CD4-positive, alpha-beta T cell treated with Interleukin-10 for 1 hour (primary cell): ENCODE measurements around the gene RPS15A.
A peak's percentile ranks its signal among the peaks of the same experiment; 100 is the strongest.

Experiments
- DNase-seq: peaks from one replicate; pipeline ENCODE4 v3.0.0-alpha.2; 2020

RPS15A gene

GRCh38 chr16:18789850-18790706 lies at the start of gene RPS15A:
Gene RPS15A (minus strand): TSS chr16:18790334. CDS start chr16:18789113, 1,221 bp downstream.
- DNase-seq = peak; percentile 96

- no peak for DNase-seq
Measured at GRCh38 chr16:18839555-18839954, 49.4 kb upstream of the RPS15A start.

GRCh38 chr16:18836702-18837101 lies 46.6 kb upstream of the RPS15A start:
- no peak for DNase-seq

- no peak for DNase-seq
Measured at GRCh38 chr16:18834864-18835263, 44.7 kb upstream of the RPS15A start.

- DNase-seq = no peak
Measured at GRCh38 chr16:18833707-18834505, 43.8 kb upstream of the RPS15A start.

- no peak for DNase-seq
Measured at GRCh38 chr16:18832613-18833012, 42.5 kb upstream of the RPS15A start.

GRCh38 chr16:18832006-18832405 lies 41.9 kb upstream of the RPS15A start:
- no peak for DNase-seq

- no peak for DNase-seq
Measured at GRCh38 chr16:18829251-18829650, 39.1 kb upstream of the RPS15A start.

GRCh38 chr16:18827890-18828289 lies 37.8 kb upstream of the RPS15A start:
- DNase-seq = no peak

- no peak for DNase-seq
Measured at GRCh38 chr16:18816286-18816685, 26.2 kb upstream of the RPS15A start.

GRCh38 chr16:18811925-18812324 lies 21.8 kb upstream of the RPS15A start:
- no peak for DNase-seq

GRCh38 chr16:18809165-18809564 lies 19.0 kb upstream of the RPS15A start:
- no peak for DNase-seq

- DNase-seq = no peak
Measured at GRCh38 chr16:18805257-18805773, 15.2 kb upstream of the RPS15A start.

- no peak for DNase-seq
Measured at GRCh38 chr16:18804540-18804939, 14.4 kb upstream of the RPS15A start.

GRCh38 chr16:18803569-18804462 lies 13.7 kb upstream of the RPS15A start:
- DNase-seq = no peak

- DNase-seq = no peak
Measured at GRCh38 chr16:18802767-18803343, 12.7 kb upstream of the RPS15A start.

- peak; percentile 99 for DNase-seq
Measured at GRCh38 chr16:18801145-18801972, 11.2 kb upstream of the RPS15A start, which contains the start of gene ARL6IP1. Gene ARL6IP1 (minus strand): TSS chr16:18801549. CDS start chr16:18801466, 83 bp downstream.

- no peak for DNase-seq
Measured at GRCh38 chr16:18800775-18801144, 10.6 kb upstream of the RPS15A start.

- DNase-seq = no peak
Measured at GRCh38 chr16:18800293-18800692, 10.2 kb upstream of the RPS15A start.

GRCh38 chr16:18799500-18799899 lies 9.4 kb upstream of the RPS15A start:
- no peak for DNase-seq

GRCh38 chr16:18797746-18798145 lies 7.6 kb upstream of the RPS15A start:
- DNase-seq = no peak
